Stimulated activated CD4-positive, alpha-beta T cell treated with anti-CD3 and anti-CD28 coated beads, TNF-alpha, amount 100 ng/mL, for 4 hours (primary cell): ENCODE results near the gene PLA2G6.

ENCODE experiments used
- DNase-seq, 3 experiments: peaks; one replicate each; pipeline ENCODE4 v3.0.0-alpha.2; 2020; ENCODE audit warnings: low read depth in 3 of 3

PLA2G6 gene

GRCh38 chr22:38071421-38072321, 110.0 kb downstream of the PLA2G6 start:
- no peak for DNase-seq

GRCh38 chr22:38070250-38070921, 111.2 kb downstream of the PLA2G6 start:
- no peak for DNase-seq

GRCh38 chr22:38069372-38070249, 112.0 kb downstream of the PLA2G6 start:
- no peak for DNase-seq

DNA sequence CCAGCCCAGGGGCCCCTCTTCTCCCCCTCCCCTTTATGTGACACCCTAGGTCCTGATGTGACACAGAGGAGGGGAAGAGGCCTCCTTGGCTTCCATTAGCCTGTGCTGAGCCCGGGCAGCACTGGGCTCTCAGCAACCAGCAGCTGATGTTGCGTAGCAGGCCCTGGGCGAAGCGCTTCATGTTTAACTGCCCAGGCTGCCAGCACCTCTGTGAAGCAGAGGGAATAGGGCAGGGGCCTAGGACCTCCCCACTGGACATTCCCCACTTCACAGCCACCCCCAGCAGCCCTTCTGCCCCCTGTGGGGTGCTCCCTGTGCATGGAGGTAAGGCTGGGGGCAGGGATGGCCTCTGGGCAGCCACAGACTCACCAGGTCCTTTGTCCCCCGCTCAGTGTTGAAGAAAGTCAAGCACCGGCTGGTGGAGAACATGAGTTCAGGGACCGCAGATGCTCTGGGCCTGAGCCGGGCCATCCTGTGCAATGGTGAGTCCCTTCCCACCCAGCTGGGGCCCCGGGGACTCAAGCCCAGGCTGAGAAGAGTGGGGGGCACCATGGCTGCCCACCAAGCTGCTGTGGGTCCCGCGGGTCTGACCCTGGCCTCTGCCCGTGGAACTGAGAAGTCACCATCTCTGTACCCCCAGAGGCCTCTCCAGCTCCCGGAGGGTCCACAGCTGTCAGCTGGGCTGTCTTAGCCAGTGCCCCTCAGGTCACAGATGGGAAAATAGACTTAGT, 112.8 kb downstream of the PLA2G6 start:
- DNase-seq = no peak

GRCh38 chr22:38067761-38068360, 113.8 kb downstream of the PLA2G6 start:
- no peak for DNase-seq

- DNase-seq = no peak
Measured at GRCh38 chr22:38067028-38067415, 114.6 kb downstream of the PLA2G6 start.

DNA sequence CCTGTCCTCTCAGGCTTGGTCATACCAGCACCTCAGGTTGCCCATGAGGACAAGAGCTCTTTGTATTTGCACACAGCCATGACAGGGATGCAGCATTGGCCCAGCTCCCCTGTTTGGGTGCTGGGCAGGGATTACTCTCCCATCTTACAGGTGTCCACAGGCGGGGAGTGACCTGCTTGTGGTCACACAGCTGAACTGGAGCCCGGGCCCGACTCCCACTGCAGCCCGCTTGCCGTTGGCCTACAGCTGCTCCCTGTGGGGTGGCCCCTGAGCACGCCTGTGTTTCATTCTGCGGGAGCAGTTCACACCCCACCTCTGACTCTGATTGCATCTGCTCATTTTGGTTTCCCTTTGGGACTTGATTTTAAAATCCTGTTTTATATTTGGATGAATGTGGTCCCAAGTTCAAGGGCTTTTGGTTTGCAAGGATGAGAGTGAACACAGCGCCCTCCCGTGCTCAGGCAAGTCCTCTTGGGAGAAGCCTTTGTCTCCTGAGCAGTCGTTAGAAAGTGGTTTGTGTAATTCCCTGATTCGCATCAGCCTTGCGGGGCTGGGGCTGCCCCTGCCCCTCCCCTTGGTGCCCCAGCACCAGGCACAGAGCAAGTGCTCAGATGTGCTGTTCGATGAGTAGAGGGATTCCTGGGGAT, 115.1 kb downstream of the PLA2G6 start:
- no peak for DNase-seq

DNA sequence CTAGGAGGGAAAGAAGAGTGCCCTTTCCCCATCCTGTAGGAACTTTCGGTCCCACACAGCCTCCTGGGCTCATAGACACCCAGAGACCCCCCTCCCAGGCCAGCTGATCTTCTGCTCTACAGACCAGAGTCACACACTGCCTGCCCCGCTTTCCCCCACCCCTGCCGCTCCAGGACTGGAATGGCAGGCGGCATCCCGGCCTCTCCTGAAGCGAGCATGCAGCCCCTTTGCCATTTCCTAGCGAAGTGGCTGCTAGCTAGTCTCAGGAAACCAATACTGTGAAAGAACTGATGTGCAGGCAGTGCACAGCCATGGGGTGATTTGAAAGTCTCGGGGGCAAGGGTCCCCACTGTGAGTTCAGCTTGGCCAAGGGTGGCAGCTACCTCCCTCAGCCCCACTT, 116.1 kb downstream of the PLA2G6 start:
- no peak for DNase-seq

- DNase-seq = no peak
Measured at GRCh38 chr22:38062791-38063190, 118.8 kb downstream of the PLA2G6 start.
